GM12873 (cell line): ENCODE measurements around the gene GBX2.

ENCODE experiments used
- CTCF ChIP-seq: IDR thresholded peaks from 2 replicates; pipeline ENCODE4 v1.5.1; 2012; ENCODE audit warnings: low read depth, mild to moderate bottlenecking, moderate library complexity, low read length, control low read depth; ENCODE audit not compliant: insufficient read depth; ENCODE audit errors: missing control alignments

The GBX2 gene

GRCh38 chr2:236200378-236200777, 32.2 kb upstream of the GBX2 start:
- no peak for TF ChIP-seq CTCF

GRCh38 chr2:236196366-236196765, 28.2 kb upstream of the GBX2 start:
- no peak for TF ChIP-seq CTCF

GRCh38 chr2:236195726-236196125, 27.5 kb upstream of the GBX2 start:
- no peak for TF ChIP-seq CTCF

GRCh38 chr2:236194786-236195185, 26.6 kb upstream of the GBX2 start:
- no peak for TF ChIP-seq CTCF

- TF ChIP-seq CTCF, result no peak
These were observed 24.8 kb upstream of the GBX2 start for GRCh38 chr2:236193026-236193425.

GRCh38 chr2:236190674-236191073, 22.5 kb upstream of the GBX2 start:
- TF ChIP-seq CTCF, result no peak

GRCh38 chr2:236184701-236185100, 16.5 kb upstream of the GBX2 start:
- TF ChIP-seq CTCF, result no peak

- TF ChIP-seq CTCF, result peak; percentile 57
These were observed 12.8 kb upstream of the GBX2 start for GRCh38 chr2:236180831-236181453.
